ENCODE results near the gene DYRK1A.

The DYRK1A gene

DNA sequence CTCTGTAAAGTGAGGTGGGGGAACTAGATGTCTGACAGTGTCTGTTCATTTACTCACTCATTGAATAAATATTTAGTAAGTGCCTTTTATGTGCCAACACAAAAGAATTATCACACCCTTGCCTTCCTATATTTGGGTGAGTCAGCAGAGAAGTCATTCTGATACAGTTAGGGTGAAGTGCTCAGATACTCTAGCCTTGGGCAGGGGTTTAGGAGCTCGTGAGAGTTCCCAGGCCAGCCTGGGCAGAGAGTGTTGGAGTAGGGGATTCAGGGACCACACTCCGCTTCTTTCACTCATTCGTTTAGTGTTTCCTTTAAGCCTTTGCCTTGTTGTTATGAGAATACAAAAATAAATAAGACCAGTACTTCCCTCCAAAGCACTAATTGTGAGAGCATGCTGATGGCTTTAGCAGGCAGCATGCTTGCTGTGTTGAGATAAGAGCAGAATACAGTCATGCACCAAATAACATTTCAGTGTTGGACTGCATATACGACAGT is 83.9 kb downstream of the DYRK1A start:
- TF ChIP-seq POLR2A (IDR thresholded peaks at IDR 0.05; ENCODE audit: extremely low read depth, insufficient read length) (no peak), MYC (IDR thresholded peaks at IDR 0.05; ENCODE audit: low read depth, low read length) (no peak)
- TF ChIP-seq, protein P1, sequence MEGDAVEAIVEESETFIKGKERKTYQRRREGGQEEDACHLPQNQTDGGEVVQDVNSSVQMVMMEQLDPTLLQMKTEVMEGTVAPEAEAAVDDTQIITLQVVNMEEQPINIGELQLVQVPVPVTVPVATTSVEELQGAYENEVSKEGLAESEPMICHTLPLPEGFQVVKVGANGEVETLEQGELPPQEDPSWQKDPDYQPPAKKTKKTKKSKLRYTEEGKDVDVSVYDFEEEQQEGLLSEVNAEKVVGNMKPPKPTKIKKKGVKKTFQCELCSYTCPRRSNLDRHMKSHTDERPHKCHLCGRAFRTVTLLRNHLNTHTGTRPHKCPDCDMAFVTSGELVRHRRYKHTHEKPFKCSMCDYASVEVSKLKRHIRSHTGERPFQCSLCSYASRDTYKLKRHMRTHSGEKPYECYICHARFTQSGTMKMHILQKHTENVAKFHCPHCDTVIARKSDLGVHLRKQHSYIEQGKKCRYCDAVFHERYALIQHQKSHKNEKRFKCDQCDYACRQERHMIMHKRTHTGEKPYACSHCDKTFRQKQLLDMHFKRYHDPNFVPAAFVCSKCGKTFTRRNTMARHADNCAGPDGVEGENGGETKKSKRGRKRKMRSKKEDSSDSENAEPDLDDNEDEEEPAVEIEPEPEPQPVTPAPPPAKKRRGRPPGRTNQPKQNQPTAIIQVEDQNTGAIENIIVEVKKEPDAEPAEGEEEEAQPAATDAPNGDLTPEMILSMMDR (IDR thresholded peaks at IDR 0.05; ENCODE audit: low read depth, low read length): no peak
- TF ChIP-seq, protein P2, sequence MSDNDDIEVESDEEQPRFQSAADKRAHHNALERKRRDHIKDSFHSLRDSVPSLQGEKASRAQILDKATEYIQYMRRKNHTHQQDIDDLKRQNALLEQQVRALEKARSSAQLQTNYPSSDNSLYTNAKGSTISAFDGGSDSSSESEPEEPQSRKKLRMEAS (IDR thresholded peaks at IDR 0.05; ENCODE audit: low read depth, low read length): no peak
- DNase-seq (ENCODE audit: low read depth): no peak
- no peak overlapping the region for H3K4me3 ChIP-seq (ENCODE audit: low read depth, low read length)

DNA sequence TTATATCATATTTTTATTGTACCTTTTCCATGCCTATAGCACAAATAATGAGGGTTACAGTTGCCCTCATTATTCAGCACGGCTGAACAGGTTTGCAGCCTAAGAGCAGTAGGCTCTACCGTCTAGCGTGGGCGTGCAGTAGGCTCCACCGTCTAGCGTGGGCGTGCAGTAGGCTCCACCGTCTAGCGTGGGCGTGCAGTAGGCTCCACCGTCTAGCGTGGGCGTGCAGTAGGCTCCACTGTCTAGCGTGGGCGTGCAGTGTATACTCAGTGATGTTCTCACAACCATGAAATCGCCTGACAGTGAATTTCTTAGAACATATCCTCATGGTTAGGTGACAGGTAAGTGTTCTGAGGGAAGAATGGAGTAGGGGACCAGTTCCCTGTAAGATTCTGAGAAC is 84.9 kb downstream of the DYRK1A start:
- TF ChIP-seq, protein P2 (IDR thresholded peaks at IDR 0.05; ENCODE audit: low read depth, low read length): no peak
- TF ChIP-seq MYC (IDR thresholded peaks at IDR 0.05; ENCODE audit: low read depth, low read length): no peak
- no peak for TF ChIP-seq POLR2A (IDR thresholded peaks at IDR 0.05; ENCODE audit: extremely low read depth, insufficient read length)
- TF ChIP-seq, protein P1 (IDR thresholded peaks at IDR 0.05; ENCODE audit: low read depth, low read length): no peak
- no peak overlapping the region for H3K4me3 ChIP-seq (ENCODE audit: low read depth, low read length)
- DNase-seq (ENCODE audit: low read depth): no peak

DNA sequence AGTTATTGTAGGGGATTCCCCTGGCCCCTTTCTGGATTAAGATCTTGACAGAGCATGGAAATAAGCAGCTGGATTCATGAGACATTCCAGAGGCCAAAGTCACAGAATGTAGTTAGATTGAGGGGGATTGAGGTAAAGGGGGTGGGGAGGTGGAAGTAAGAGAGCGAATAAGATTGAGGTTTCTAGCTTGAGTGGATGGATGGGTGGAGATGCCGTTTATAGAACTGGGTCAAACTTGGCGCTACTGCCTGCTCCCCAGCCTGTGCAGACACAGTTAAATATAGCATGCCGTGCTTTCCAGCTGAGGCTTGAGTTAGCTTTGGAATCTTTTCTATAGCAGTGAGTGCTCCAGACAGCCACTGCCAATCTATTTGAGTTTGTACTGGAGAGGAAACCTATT is 85.7 kb downstream of the DYRK1A start:
- no peak for DNase-seq (ENCODE audit: low read depth)
- H3K4me3 ChIP-seq (ENCODE audit: low read depth, low read length): no peak overlapping the region
- TF ChIP-seq MYC (IDR thresholded peaks at IDR 0.05; ENCODE audit: low read depth, low read length) (no peak), POLR2A (IDR thresholded peaks at IDR 0.05; ENCODE audit: extremely low read depth, insufficient read length) (no peak)
- TF ChIP-seq, protein P2 (IDR thresholded peaks at IDR 0.05; ENCODE audit: low read depth, low read length): no peak
- TF ChIP-seq, protein P1 (IDR thresholded peaks at IDR 0.05; ENCODE audit: low read depth, low read length): no peak

DNA sequence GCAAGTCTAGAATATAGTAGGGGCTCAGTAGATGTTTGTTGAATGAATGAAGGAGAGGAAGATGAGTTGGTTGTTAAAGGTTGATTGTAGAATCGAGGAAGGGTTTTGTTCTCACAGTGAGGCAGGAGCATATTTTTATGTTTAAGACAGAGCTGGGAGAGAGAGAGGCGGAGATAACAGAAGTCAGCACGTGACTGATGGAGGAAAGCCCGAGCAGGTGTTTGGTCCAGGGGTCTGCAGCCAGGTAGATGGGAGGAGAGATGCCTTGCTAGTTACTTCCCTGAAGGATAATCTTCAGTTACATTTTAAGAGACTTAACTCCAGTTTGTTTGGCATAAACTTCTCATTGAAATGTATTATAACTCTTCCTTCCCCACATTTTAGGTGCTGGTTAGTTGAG is 86.8 kb downstream of the DYRK1A start:
- TF ChIP-seq POLR2A (IDR thresholded peaks at IDR 0.05; ENCODE audit: extremely low read depth, insufficient read length): no peak
- TF ChIP-seq, protein P1 (IDR thresholded peaks at IDR 0.05; ENCODE audit: low read depth, low read length): no peak
- TF ChIP-seq, protein P2 (IDR thresholded peaks at IDR 0.05; ENCODE audit: low read depth, low read length): no peak
- TF ChIP-seq MYC (IDR thresholded peaks at IDR 0.05; ENCODE audit: low read depth, low read length): no peak
- no peak overlapping the region for H3K4me3 ChIP-seq (ENCODE audit: low read depth, low read length)
- no peak for DNase-seq (ENCODE audit: low read depth)

DNA sequence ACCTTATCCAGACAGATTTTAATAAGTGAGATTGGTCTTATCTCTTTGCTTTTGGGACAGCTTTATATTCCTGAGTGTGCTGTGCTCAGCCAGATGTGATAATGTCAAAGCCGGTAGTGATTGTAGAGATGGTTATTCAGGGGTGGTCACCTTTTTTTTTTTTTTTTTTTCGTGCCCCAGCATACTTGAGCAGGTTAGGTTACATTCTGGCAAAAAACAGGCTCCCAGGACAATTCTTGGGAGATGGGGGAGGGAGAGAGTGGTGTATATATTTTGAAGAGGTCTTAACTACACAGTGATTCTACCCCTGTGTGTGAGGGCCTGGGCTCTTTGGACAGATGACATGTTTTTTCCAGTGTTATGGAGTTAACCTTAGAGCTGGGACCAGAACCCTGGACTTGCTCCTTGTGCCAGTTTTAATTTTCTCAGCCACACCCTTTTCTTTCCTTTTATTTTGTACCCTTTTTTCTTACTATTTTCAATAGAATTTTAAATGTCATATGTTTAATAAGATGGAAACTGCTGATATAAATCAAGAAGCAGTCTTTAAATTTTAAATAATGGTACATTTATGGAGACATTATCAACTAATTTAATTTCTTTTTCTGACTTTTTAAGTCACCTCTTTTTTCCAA is 88.4 kb downstream of the DYRK1A start:
- DNase-seq (ENCODE audit: low read depth): no peak
- no peak overlapping the region for H3K4me3 ChIP-seq (ENCODE audit: low read depth, low read length)
- TF ChIP-seq POLR2A (IDR thresholded peaks at IDR 0.05; ENCODE audit: extremely low read depth, insufficient read length): no peak
- TF ChIP-seq, protein P2 (IDR thresholded peaks at IDR 0.05; ENCODE audit: low read depth, low read length): no peak
- TF ChIP-seq, protein P1 (IDR thresholded peaks at IDR 0.05; ENCODE audit: low read depth, low read length): no peak
- no peak for TF ChIP-seq MYC (IDR thresholded peaks at IDR 0.05; ENCODE audit: low read depth, low read length)

All from NB4 (cell line).